ENCODE results near the gene CEBPA.

The CEBPA gene

DNA sequence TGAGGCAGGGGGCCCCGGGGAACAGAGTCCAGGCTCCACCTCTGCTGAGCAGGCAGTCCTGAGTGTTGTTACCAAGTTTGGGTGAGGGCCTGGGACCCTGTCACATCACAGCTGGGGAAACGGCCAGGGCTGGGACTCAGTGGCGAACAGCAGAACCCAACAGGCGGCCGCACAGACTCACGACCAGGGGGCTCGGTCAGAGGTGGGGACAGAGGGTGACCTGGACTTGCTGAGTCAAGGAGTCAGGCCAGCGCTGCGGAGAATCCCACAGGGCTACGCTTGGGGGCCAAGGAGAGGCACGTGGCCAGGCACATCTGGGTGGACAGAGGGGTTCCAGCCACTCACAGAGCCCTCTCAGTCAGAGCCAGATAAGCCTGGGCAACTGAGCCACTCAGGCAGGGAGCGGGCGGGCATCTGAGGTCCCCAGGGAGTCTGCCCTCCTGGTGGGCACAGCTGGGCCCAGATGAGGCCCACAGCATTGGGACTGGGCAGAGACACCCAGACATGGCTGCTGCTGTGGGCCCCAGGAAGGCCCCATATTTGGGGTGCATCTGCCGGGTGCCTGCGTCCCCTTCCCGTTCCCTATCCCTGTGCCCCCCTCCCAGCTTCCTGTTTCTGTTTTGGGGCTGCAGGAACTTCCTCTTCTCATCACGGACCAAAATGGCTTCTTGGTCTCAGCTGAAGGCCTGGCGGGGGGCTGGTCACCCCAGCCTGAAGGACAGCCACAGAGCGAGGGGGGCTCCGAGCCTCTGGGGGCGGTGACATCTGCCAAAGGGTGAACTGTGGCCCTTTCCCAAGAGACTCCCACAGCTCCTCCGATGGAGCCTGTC is 34.0 kb downstream of the CEBPA start:
- H3K9ac ChIP-seq (ENCODE audit: insufficient read length, low read depth), result peak overlapping the region; percentile 42
- H3K36me3 ChIP-seq (ENCODE audit: insufficient read depth, insufficient read length, low read length), result no peaks in the 10 kb centered on the region
- H3K27me3 ChIP-seq (ENCODE audit: insufficient read depth, insufficient read length), result no peaks in the 10 kb centered on the region
- TF ChIP-seq YY1 (IDR thresholded peaks at IDR 0.05; ENCODE audit: insufficient read depth, insufficient read length) (no peak), SUZ12 (IDR thresholded peaks at IDR 0.05; ENCODE audit: extremely low read depth, insufficient read depth, insufficient read length) (no peak)
- no peaks in the 10 kb centered on the region for H3K9me3 ChIP-seq (ENCODE audit: insufficient read depth, low read length)
- no peak for DNase-seq (ENCODE audit: low read depth, low spot score)
- peaks cover 13% of the 10 kb centered on the region for H3K4me1 ChIP-seq (ENCODE audit: insufficient read depth, insufficient read length)
- H3K4me3 ChIP-seq (ENCODE audit: insufficient read length, low read depth), result no peak overlapping the region

DNA sequence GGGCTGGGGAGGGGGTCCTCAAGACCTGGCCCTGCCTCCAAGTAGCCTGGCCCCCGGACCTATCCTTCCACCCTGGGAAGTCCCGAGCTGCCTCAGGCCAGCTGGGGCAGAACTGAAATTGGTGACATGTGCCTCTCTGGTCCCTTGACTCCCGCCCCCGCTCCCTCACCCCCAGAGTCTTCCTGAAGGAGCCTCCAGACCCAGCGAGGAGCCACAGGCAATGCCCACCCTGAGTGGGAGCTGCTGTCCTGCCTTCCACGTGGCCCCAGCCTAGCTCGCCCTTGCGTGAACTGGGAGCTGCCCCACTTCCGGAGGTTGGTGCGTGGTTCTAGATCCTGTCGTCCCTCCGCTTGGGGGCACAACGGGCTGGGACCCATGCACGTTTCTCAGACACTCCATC is 34.6 kb downstream of the CEBPA start:
- no peak for DNase-seq (ENCODE audit: low read depth, low spot score)
- peak overlapping the region; percentile 42 for H3K9ac ChIP-seq (ENCODE audit: insufficient read length, low read depth)
- no peaks in the 10 kb centered on the region for H3K36me3 ChIP-seq (ENCODE audit: insufficient read depth, insufficient read length, low read length)
- no peaks in the 10 kb centered on the region for H3K9me3 ChIP-seq (ENCODE audit: insufficient read depth, low read length)
- H3K27me3 ChIP-seq (ENCODE audit: insufficient read depth, insufficient read length), result no peaks in the 10 kb centered on the region
- H3K4me1 ChIP-seq (ENCODE audit: insufficient read depth, insufficient read length), result peaks cover 9% of the 10 kb centered on the region
- no peak overlapping the region for H3K4me3 ChIP-seq (ENCODE audit: insufficient read length, low read depth)
- no peak for TF ChIP-seq ZNF274 (IDR thresholded peaks at IDR 0.05; ENCODE audit: low read depth, low read length)
- no peak for TF ChIP-seq SUZ12 (IDR thresholded peaks at IDR 0.05; ENCODE audit: extremely low read depth, insufficient read depth, insufficient read length)
- TF ChIP-seq YY1 (IDR thresholded peaks at IDR 0.05; ENCODE audit: insufficient read depth, insufficient read length), result no peak

DNA sequence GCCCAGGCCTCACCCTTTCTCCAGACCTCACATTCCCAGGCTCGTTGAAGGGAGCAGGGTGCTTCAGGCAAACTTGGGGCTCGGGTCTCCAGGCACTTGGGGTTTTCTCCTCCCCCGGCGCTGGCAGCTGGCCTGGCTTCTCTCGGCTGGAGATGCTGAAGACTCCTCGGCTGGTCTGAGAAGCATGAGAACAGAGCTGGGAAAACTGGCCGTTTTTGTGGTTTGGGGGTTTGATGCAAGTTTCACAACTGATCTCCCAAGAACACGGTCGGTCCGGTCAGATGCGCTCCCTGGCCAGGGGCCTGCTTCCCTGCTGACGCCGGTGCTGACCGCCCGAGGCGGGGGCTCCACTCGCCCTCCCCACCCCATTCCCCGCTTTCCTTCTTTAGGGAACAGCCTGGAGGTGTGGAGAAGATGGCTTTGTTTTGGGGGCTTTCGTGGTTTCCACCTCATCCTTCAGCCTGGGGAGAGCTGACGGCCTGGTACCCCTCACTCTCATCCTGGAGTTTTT is 35.3 kb downstream of the CEBPA start:
- Histone ChIP-seq H3K27me3 (ENCODE audit: insufficient read depth, insufficient read length) (no peaks in the 10 kb centered on the region), H3K36me3 (ENCODE audit: insufficient read depth, insufficient read length, low read length) (no peaks in the 10 kb centered on the region), H3K4me1 (ENCODE audit: insufficient read depth, insufficient read length) (peaks cover 5% of the 10 kb centered on the region), H3K9ac (ENCODE audit: insufficient read length, low read depth) (no peak overlapping the region), H3K4me3 (ENCODE audit: insufficient read length, low read depth) (no peak overlapping the region), H3K9me3 (ENCODE audit: insufficient read depth, low read length) (no peaks in the 10 kb centered on the region)
- no peak for TF ChIP-seq SUZ12 (IDR thresholded peaks at IDR 0.05; ENCODE audit: extremely low read depth, insufficient read depth, insufficient read length)
- DNase-seq (ENCODE audit: low read depth, low spot score), result no peak

DNA sequence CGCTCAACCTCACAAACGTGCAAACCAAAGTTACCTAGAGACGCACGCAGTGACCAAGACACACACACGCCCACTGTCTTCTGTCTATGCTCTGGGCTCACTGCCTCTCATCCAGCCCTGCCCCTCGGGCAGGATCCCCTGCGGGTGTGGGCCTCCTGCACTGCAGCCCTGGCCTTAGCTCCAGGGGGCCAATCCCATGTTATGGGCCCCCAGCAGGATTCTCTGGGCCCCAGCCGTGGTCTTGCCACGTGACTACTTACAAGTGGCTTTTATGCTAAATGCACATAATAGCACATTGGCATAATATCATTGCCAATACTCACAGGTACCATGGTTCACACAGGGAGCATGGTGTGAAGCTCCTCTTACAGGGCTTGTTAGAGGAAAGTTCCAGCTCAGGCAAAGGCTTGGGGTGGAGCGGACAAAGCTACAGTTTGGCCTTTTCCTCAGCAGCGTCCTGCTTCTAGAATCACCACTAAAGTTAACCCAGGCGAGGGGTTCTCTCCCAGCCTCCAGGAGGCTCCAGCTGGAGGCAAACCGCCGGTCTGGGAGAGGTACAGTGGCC is 37.4 kb downstream of the CEBPA start:
- DNase-seq (ENCODE audit: low read depth, low spot score), result no peak
- H3K36me3 ChIP-seq (ENCODE audit: insufficient read depth, insufficient read length, low read length), result no peaks in the 10 kb centered on the region
- H3K4me3 ChIP-seq (ENCODE audit: insufficient read length, low read depth), result no peak overlapping the region
- TF ChIP-seq SUZ12 (IDR thresholded peaks at IDR 0.05; ENCODE audit: extremely low read depth, insufficient read depth, insufficient read length) (no peak), ZNF274 (IDR thresholded peaks at IDR 0.05; ENCODE audit: low read depth, low read length) (no peak)
- H3K9ac ChIP-seq (ENCODE audit: insufficient read length, low read depth), result no peak overlapping the region
- no peaks in the 10 kb centered on the region for H3K9me3 ChIP-seq (ENCODE audit: insufficient read depth, low read length)
- H3K27me3 ChIP-seq (ENCODE audit: insufficient read depth, insufficient read length), result no peaks in the 10 kb centered on the region
- H3K4me1 ChIP-seq (ENCODE audit: insufficient read depth, insufficient read length), result peaks cover 7% of the 10 kb centered on the region

DNA sequence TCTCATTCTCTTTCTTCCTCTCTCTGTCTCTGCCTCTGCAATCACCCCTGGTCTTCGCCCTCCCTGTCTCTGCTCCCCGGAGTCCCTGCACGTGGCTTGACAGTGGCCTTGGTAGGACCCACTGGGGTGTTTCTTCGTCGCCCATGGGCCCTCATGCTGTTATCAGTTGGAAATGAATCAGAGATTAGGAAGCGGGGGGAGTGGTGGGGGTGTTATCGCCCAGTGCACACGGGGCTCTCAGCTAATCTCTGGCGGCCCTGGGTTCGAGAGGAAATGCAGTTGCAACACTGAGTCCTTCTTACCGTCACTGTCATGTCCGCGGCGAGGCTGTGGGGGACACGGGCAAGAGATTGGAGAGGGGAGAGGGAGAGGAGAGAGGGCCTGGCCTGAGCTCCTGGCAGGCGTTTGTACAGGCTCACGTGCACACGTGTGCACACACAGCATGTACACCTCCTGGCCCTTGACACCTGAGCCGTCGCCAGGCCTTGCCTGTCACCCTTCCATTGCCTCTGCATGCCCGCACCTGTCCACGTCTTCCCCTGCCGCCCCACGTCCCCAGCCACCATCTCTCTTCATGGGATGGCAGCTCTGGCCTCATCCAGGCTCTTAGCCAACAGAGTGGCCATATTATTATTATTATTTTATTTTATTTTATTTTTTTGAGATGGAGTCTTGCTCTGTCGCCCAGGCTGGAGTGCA is 38.9 kb downstream of the CEBPA start:
- H3K4me1 ChIP-seq (ENCODE audit: insufficient read depth, insufficient read length), result peaks cover 7% of the 10 kb centered on the region
- DNase-seq (ENCODE audit: low read depth, low spot score), result no peak
- H3K27me3 ChIP-seq (ENCODE audit: insufficient read depth, insufficient read length), result no peaks in the 10 kb centered on the region
- no peak overlapping the region for H3K4me3 ChIP-seq (ENCODE audit: insufficient read length, low read depth)
- no peak for TF ChIP-seq YY1 (IDR thresholded peaks at IDR 0.05; ENCODE audit: insufficient read depth, insufficient read length)
- TF ChIP-seq SUZ12 (IDR thresholded peaks at IDR 0.05; ENCODE audit: extremely low read depth, insufficient read depth, insufficient read length), result no peak
- no peak for TF ChIP-seq ZNF274 (IDR thresholded peaks at IDR 0.05; ENCODE audit: low read depth, low read length)
- no peak overlapping the region for H3K9ac ChIP-seq (ENCODE audit: insufficient read length, low read depth)
- H3K9me3 ChIP-seq (ENCODE audit: insufficient read depth, low read length), result no peaks in the 10 kb centered on the region
- no peaks in the 10 kb centered on the region for H3K36me3 ChIP-seq (ENCODE audit: insufficient read depth, insufficient read length, low read length)

DNA sequence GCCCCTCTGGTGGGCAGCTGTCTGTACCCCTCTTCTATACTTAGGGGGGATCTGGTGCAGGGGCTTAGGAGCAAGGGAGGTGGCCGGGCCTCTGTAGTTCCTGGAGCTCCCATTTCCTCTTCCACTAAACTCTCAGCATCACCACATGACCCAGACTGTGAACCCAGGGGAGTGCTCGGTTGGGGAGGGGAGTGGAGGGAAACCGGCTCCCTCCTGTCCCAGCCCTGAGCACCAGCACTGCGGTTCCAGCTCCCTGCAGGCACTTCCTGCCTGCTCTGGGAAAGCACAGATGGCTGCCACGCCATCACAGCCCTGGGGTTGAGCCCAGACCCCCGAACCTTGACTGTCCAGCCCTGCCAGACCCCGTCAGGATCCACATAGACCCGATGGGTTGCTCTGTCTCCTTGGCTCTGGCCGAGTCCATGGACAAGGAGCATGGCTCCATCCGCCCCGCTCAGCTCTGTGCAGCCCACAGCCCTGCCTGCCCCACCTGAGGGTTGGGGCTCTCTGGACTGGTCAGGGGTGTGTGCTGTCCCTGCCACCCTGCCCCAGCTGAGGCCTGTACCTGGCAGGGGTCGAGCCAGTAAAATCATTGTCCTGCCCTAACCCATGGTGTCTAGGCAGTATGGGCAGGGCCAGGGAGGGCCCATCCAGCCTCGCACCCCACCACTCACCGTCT is 40.7 kb downstream of the CEBPA start:
- no peak for DNase-seq (ENCODE audit: low read depth, low spot score)
- H3K9me3 ChIP-seq (ENCODE audit: insufficient read depth, low read length), result no peaks in the 10 kb centered on the region; the same call in 1 of the 2 replicates
- H3K27me3 ChIP-seq (ENCODE audit: insufficient read depth, insufficient read length), result no peaks in the 10 kb centered on the region
- no peaks in the 10 kb centered on the region for H3K36me3 ChIP-seq (ENCODE audit: insufficient read depth, insufficient read length, low read length)
- TF ChIP-seq ZNF274 (IDR thresholded peaks at IDR 0.05; ENCODE audit: low read depth, low read length) (no peak), YY1 (IDR thresholded peaks at IDR 0.05; ENCODE audit: insufficient read depth, insufficient read length) (no peak), SUZ12 (IDR thresholded peaks at IDR 0.05; ENCODE audit: extremely low read depth, insufficient read depth, insufficient read length) (no peak)
- H3K9ac ChIP-seq (ENCODE audit: insufficient read length, low read depth), result peak overlapping the region; percentile 32
- peaks cover 6% of the 10 kb centered on the region for H3K4me1 ChIP-seq (ENCODE audit: insufficient read depth, insufficient read length)
- no peak overlapping the region for H3K4me3 ChIP-seq (ENCODE audit: insufficient read length, low read depth)

Measured in NT2/D1 (cell line).